ENCODE data around the gene BSCL2. TPM values are rescaled to one million over a fixed set of nuclear protein-coding genes. Genes with fewer than 3 reads are reported as not detected.
A peak's percentile ranks its signal among the peaks of the same experiment; 100 is the strongest.

The BSCL2 gene
- total RNA-seq, 1 experiment from 2014 or later: 77.4 TPM

DNA sequence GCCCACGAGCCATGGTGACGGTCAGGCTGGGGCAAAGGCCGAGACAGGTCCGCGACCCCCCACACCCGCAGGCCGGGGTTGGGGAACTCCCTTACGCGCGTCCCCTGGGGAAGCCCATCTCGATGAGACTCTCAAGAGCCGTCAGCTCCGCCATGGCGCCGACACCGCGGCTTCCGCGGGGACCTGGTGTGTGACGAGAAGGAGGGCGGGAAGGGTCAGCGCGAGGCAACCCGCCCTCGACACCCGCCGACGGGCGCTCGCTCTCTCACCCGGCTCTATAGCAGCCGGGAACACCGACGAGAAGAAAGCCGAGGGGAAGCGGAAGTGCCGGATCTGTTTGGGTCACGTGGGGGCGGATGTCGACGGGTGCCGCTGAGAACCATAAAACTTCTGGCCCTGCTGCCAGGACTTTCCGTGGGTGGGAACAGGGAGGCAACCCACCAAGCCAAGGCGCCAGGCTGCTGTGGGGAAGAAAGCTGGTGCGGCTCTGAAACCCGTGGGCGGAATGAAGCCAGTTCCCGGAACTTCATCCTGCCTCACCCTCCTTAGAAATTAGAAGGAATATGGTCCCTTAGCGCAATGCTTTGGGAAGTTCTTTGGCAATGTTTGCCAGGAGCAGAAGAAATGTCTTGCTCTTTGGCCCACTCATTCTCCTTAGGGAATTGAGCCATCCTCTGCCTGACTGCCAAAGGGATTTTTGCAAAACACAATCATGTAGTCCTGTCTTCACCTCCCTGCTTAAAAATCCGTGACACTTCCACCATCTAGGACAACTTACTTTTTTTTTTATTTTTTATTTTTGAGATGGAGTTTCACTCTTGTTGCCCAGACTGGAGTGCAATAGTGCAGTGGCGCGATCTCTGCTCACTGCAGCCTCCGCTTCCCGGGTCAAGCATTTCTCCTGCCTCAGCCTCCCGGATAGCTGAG is 28.2 kb downstream of the BSCL2 start, which contains the start of gene UBXN1:
UBXN1 (minus strand) TSS at position 304 of the 927 bp plus-strand sequence; CDS start at position 154, 150 bp downstream.
- TF ChIP-seq, protein P1, sequence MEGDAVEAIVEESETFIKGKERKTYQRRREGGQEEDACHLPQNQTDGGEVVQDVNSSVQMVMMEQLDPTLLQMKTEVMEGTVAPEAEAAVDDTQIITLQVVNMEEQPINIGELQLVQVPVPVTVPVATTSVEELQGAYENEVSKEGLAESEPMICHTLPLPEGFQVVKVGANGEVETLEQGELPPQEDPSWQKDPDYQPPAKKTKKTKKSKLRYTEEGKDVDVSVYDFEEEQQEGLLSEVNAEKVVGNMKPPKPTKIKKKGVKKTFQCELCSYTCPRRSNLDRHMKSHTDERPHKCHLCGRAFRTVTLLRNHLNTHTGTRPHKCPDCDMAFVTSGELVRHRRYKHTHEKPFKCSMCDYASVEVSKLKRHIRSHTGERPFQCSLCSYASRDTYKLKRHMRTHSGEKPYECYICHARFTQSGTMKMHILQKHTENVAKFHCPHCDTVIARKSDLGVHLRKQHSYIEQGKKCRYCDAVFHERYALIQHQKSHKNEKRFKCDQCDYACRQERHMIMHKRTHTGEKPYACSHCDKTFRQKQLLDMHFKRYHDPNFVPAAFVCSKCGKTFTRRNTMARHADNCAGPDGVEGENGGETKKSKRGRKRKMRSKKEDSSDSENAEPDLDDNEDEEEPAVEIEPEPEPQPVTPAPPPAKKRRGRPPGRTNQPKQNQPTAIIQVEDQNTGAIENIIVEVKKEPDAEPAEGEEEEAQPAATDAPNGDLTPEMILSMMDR (conservative IDR thresholded peaks at IDR 0.05): no peak
- H3K4me1 Mint-ChIP-seq: peaks cover 15 to 20% of the 10 kb centered on the region in 2 experiments

More for the DNA sequence above, 28.2 kb downstream of the BSCL2 start, which contains the start of gene UBXN1:
- no peaks in the 10 kb centered on the region for H3K27me3 ChIP-seq (ENCODE audit: insufficient read depth, low read length)
- peak within 1 kb of the TSS; percentile 72 for H3K18ac ChIP-seq (ENCODE audit: insufficient read length, low read depth, low read length)
- H4K8ac ChIP-seq (replicated peaks; ENCODE audit: insufficient read length, low read depth, low read length): no peak within 1 kb of the TSS
- H4K5ac ChIP-seq (ENCODE audit: insufficient read length, low read depth, low read length): peak within 1 kb of the TSS; percentile 19
- Mint-ChIP-seq H3K4me3 (peak within 1 kb of the TSS; percentile 85 to 92), H3K27me3 (ENCODE audit: low read depth) (no peaks in the 10 kb centered on the region), H3K27ac (peak within 1 kb of the TSS; percentile 70 to 96 (median 91); a peak in 6 of 7 replicates), H3K9me3 (0 out of 5 replicates have a peak, but pooled peaks cover 0 to 2% of the 10 kb centered on the region in 2 experiments), H3K36me3 (ENCODE audit: insufficient read depth in 1 of 3, low read depth in 3 of 3) (peaks cover 14 to 35% (median 33%) of the 10 kb centered on the region in 3 experiments; a peak in 6 of 7 replicates)
- peak within 1 kb of the TSS; percentile 12 for H3K27ac ChIP-seq (ENCODE audit: insufficient read length, low read depth, low read length)
- peak; percentile 81 for DNase-seq
- peak within 1 kb of the TSS; percentile 66 for H3K14ac ChIP-seq (ENCODE audit: insufficient read depth, low read length)
- no peak within 1 kb of the TSS for H2AK5ac ChIP-seq (ENCODE audit: insufficient read length, low read length)
- H2BK12ac ChIP-seq (ENCODE audit: insufficient read length, low read depth, low read length): no peak within 1 kb of the TSS
- H2AFZ ChIP-seq (ENCODE audit: low read length): no peak within 1 kb of the TSS
- H3K23me2 ChIP-seq (ENCODE audit: insufficient read length, low read depth, low read length, poor library complexity, severe bottlenecking): peaks cover 8% of the 10 kb centered on the region
- H4K91ac ChIP-seq (ENCODE audit: insufficient read length, low read depth, low read length): no peak within 1 kb of the TSS
- H2BK15ac ChIP-seq (ENCODE audit: low read depth, low read length): no peak within 1 kb of the TSS
- H3T11ph ChIP-seq (ENCODE audit: low read length): no peak within 1 kb of the TSS
- no peaks in the 10 kb centered on the region for H4K20me1 ChIP-seq (ENCODE audit: control insufficient read depth, insufficient read depth, insufficient read length)
- H3K56ac ChIP-seq (ENCODE audit: insufficient read length, low read depth, low read length): no peak within 1 kb of the TSS
- no peaks in the 10 kb centered on the region for H3K79me2 ChIP-seq (ENCODE audit: insufficient read depth, low read length)
- no peaks in the 10 kb centered on the region for H3K9me3 ChIP-seq (ENCODE audit: control insufficient read depth, low read depth, low read length)
- no peak within 1 kb of the TSS for H3K4ac ChIP-seq (ENCODE audit: low read depth, low read length)
- H3K23ac ChIP-seq (ENCODE audit: insufficient read length, low read depth, low read length): no peak within 1 kb of the TSS
- peak within 1 kb of the TSS; percentile 86 for H3K9ac ChIP-seq (ENCODE audit: extremely low read depth, insufficient read length, low read length)
- H3K4me2 ChIP-seq (ENCODE audit: insufficient read depth, insufficient read length, low read length): peak within 1 kb of the TSS; percentile 79
- H2BK20ac ChIP-seq (ENCODE audit: low read depth, low read length, poor library complexity, severe bottlenecking): no peak within 1 kb of the TSS
- no peak within 1 kb of the TSS for H2BK5ac ChIP-seq (ENCODE audit: insufficient read length, low read length)
- no peak within 1 kb of the TSS for H2BK120ac ChIP-seq (ENCODE audit: low read depth, low read length, poor library complexity, severe bottlenecking)
- WGBS (ENCODE audit: extremely low coverage, insufficient read length, low lambda C conversion rate): no CpG with 5 or more reads among the region's 55 CpGs
- H3K79me1 ChIP-seq (ENCODE audit: insufficient read depth, low read depth, low read length, poor library complexity, severe bottlenecking): no peaks in the 10 kb centered on the region
- no peaks in the 10 kb centered on the region for H3K4me1 ChIP-seq (ENCODE audit: insufficient read depth, low read length)
